ENCODE results near the gene B4GALT5.

The B4GALT5 gene

GRCh38 chr20:49587111-49587570 is 126.5 kb downstream of the B4GALT5 start:
- H3K9me3 ChIP-seq (ENCODE audit: control insufficient read depth, insufficient read depth, low read length): no peaks in the 10 kb centered on the region
- no peaks in the 10 kb centered on the region for H3K36me3 ChIP-seq (ENCODE audit: insufficient read depth, low read length)
- H3K9ac ChIP-seq (ENCODE audit: low read depth, low read length): no peak overlapping the region
- H3K4me1 ChIP-seq (ENCODE audit: insufficient read depth, low read length): no peaks in the 10 kb centered on the region

- Histone ChIP-seq H3K9me3 (ENCODE audit: control insufficient read depth, insufficient read depth, low read length) (no peaks in the 10 kb centered on the region), H3K9ac (ENCODE audit: low read depth, low read length) (no peak overlapping the region), H3K4me1 (ENCODE audit: insufficient read depth, low read length) (no peaks in the 10 kb centered on the region), H3K36me3 (ENCODE audit: insufficient read depth, low read length) (no peaks in the 10 kb centered on the region)
These were observed 128.0 kb downstream of the B4GALT5 start for GRCh38 chr20:49585585-49586245.

GRCh38 chr20:49584418-49585382 is 129.0 kb downstream of the B4GALT5 start:
- H3K9ac ChIP-seq (ENCODE audit: low read depth, low read length): no peak overlapping the region
- H3K9me3 ChIP-seq (ENCODE audit: control insufficient read depth, insufficient read depth, low read length): no peaks in the 10 kb centered on the region
- no peaks in the 10 kb centered on the region for H3K4me1 ChIP-seq (ENCODE audit: insufficient read depth, low read length)
- H3K36me3 ChIP-seq (ENCODE audit: insufficient read depth, low read length): no peaks in the 10 kb centered on the region

- H3K4me1 ChIP-seq (ENCODE audit: insufficient read depth, low read length): no peaks in the 10 kb centered on the region
- H3K9me3 ChIP-seq (ENCODE audit: control insufficient read depth, insufficient read depth, low read length): no peaks in the 10 kb centered on the region
- no peaks in the 10 kb centered on the region for H3K36me3 ChIP-seq (ENCODE audit: insufficient read depth, low read length)
- no peak overlapping the region for H3K9ac ChIP-seq (ENCODE audit: low read depth, low read length)
These were observed 129.8 kb downstream of the B4GALT5 start for GRCh38 chr20:49583669-49584417.

- Histone ChIP-seq H3K9me3 (ENCODE audit: control insufficient read depth, insufficient read depth, low read length) (no peaks in the 10 kb centered on the region), H3K36me3 (ENCODE audit: insufficient read depth, low read length) (no peaks in the 10 kb centered on the region), H3K4me1 (ENCODE audit: insufficient read depth, low read length) (no peaks in the 10 kb centered on the region), H3K9ac (ENCODE audit: low read depth, low read length) (no peak overlapping the region)
These were observed 130.4 kb downstream of the B4GALT5 start for GRCh38 chr20:49583343-49583668.

All from ES-I3 (cell line).